Stomach (tissue), 4 donors: ENCODE data around the gene OR2A25.

Source experiments
- EP300 ChIP-seq: sonication (generic); formaldehyde crosslinking; IDR thresholded peaks from one replicate; pipeline ENCODE4 v1.6.1; 2017; ENCODE audit warnings: antibody characterized with exemption
- POLR2A ChIP-seq, 4 donors: fragments of 450-650 bp; IDR thresholded peaks; one replicate each; pipeline ENCODE4 v1.6.1; 2016; ENCODE audit warnings: antibody characterized with exemption in 4 of 4, control low read depth in 2 of 4, mild to moderate bottlenecking in 1 of 4, moderate library complexity in 1 of 4
- POLR2AphosphoS5 ChIP-seq, 3 donors: sonication (generic); formaldehyde crosslinking; IDR thresholded peaks; one replicate each; pipeline ENCODE4 v1.6.1; 2016; ENCODE audit warnings: antibody characterized with exemption in 3 of 3
- TF ChIP-seq, protein P1 (sequence below), 7 experiments: fragments of 450-650 bp in 4 of 7; fragments of 200-600 bp in 3 of 7; sonication (generic) in 3 of 7; IDR thresholded peaks; one replicate each; pipeline ENCODE4 v1.5.1; 2016 to 2019; ENCODE audit warnings: antibody characterized with exemption in 7 of 7, control low read depth in 2 of 7, mild to moderate bottlenecking in 1 of 7

DNA sequence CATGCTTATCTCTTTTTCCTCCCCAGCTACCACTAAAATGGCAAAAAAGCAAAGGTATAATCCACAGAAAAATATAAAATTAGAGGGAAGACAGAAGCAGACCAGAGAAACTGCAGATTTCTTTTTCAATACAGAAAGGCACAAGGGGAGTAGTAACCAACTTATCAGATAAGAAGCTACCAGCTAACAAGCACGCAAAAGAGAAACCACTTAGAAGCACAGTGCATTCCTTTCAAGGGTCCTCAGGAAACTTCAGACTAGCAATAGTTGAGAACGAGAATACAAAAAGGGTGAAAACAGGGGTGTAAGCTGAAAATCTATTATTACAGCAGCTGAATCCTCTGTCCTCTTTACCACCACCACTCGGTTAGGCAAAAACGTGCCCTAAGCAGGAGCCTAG, 30.7 kb upstream of the OR2A25 start:
- TF ChIP-seq POLR2A (IDR thresholded peaks at IDR 0.05) (no peak), POLR2AphosphoS5 (IDR thresholded peaks at IDR 0.05) (no peak), EP300 (no peak)
- TF ChIP-seq, protein P1, sequence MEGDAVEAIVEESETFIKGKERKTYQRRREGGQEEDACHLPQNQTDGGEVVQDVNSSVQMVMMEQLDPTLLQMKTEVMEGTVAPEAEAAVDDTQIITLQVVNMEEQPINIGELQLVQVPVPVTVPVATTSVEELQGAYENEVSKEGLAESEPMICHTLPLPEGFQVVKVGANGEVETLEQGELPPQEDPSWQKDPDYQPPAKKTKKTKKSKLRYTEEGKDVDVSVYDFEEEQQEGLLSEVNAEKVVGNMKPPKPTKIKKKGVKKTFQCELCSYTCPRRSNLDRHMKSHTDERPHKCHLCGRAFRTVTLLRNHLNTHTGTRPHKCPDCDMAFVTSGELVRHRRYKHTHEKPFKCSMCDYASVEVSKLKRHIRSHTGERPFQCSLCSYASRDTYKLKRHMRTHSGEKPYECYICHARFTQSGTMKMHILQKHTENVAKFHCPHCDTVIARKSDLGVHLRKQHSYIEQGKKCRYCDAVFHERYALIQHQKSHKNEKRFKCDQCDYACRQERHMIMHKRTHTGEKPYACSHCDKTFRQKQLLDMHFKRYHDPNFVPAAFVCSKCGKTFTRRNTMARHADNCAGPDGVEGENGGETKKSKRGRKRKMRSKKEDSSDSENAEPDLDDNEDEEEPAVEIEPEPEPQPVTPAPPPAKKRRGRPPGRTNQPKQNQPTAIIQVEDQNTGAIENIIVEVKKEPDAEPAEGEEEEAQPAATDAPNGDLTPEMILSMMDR (IDR thresholded peaks at IDR 0.05), result no peak
